Activated CD4-positive, alpha-beta T cell treated with anti-CD3 and anti-CD28 coated beads, Interleukin-2, Interleukin-4, amounts not matched to agents 100 ng/mL and 50 ng/mL, durations not matched to agents 16 hours and 8 hours (primary cell): ENCODE results near the gene LETM1.

Experiments used
- DNase-seq: peaks from one replicate; pipeline ENCODE4 v3.0.0-alpha.2; 2020; ENCODE audit warnings: low spot score

Gene LETM1

GRCh38 chr4:1872870-1873269 lies 16.9 kb upstream of the LETM1 start:
- DNase-seq, result peak; percentile 87

- DNase-seq, result no peak
These were observed 15.6 kb upstream of the LETM1 start for GRCh38 chr4:1871471-1872021.

GRCh38 chr4:1870578-1871443 lies 14.9 kb upstream of the LETM1 start, which contains the start of gene NSD2:
Gene NSD2 (plus strand): TSS chr4:1871393. CDS start chr4:1900655, 29,262 bp downstream.
- peak; percentile 87 for DNase-seq

- DNase-seq, result peak; percentile 82
These were observed 14.3 kb upstream of the LETM1 start for GRCh38 chr4:1870328-1870577.

- no peak for DNase-seq
These were observed 13.8 kb upstream of the LETM1 start for GRCh38 chr4:1869530-1870327.

- no peak for DNase-seq
These were observed 13.0 kb upstream of the LETM1 start for GRCh38 chr4:1868912-1869311.

GRCh38 chr4:1868293-1868692 lies 12.3 kb upstream of the LETM1 start:
- DNase-seq, result no peak

- no peak for DNase-seq
These were observed 10.3 kb upstream of the LETM1 start for GRCh38 chr4:1866189-1866661.

- no peak for DNase-seq
These were observed 8.4 kb upstream of the LETM1 start for GRCh38 chr4:1864076-1865008.

- no peak for DNase-seq
These were observed 7.5 kb upstream of the LETM1 start for GRCh38 chr4:1863297-1864033.

- no peak for DNase-seq
These were observed 7.0 kb upstream of the LETM1 start for GRCh38 chr4:1862961-1863296.

GRCh38 chr4:1862055-1862911 lies 6.3 kb upstream of the LETM1 start:
- DNase-seq, result no peak

- DNase-seq, result no peak
These were observed 3.4 kb upstream of the LETM1 start for GRCh38 chr4:1859389-1859753.

GRCh38 chr4:1857931-1858330 lies 2.0 kb upstream of the LETM1 start:
- DNase-seq, result no peak

GRCh38 chr4:1856943-1857699 lies 1.2 kb upstream of the LETM1 start:
- DNase-seq, result no peak

GRCh38 chr4:1855333-1856070 lies 454 bp downstream of the LETM1 start:
- no peak for DNase-seq

- DNase-seq, result no peak
These were observed 1.2 kb downstream of the LETM1 start for GRCh38 chr4:1854752-1855151.

GRCh38 chr4:1852904-1853623 lies 2.9 kb downstream of the LETM1 start:
- DNase-seq, result no peak
